Measurements from ENCODE around the gene LHX5. TPM values are rescaled to one million over a fixed set of nuclear protein-coding genes. Genes with fewer than 3 reads are reported as not detected.

LHX5 gene
- total RNA-seq, 1 experiment from 2014 or later: 1.9 TPM

GRCh38 chr12:113422030-113422885 lies 49.4 kb downstream of the LHX5 start, which contains the start of gene SDSL:
SDSL (plus strand) TSS chr12:113422380; CDS start chr12:113427983, 5,603 bp downstream.
- no peak within 1 kb of the TSS for H2BK15ac ChIP-seq (ENCODE audit: low read depth, low read length)
- no peaks in the 10 kb centered on the region for H4K20me1 ChIP-seq (ENCODE audit: control insufficient read depth, insufficient read depth, insufficient read length)
- no peak within 1 kb of the TSS for H2AFZ ChIP-seq (ENCODE audit: low read length)
- no peak within 1 kb of the TSS for H3K4ac ChIP-seq (ENCODE audit: low read depth, low read length)
- H2BK12ac ChIP-seq (ENCODE audit: insufficient read length, low read depth, low read length): no peak within 1 kb of the TSS
- Mint-ChIP-seq H3K27me3 (ENCODE audit: low read depth) (no peaks in the 10 kb centered on the region; the same call in 1 of the 2 replicates), H3K4me3 (peak within 1 kb of the TSS; percentile 59 to 72), H3K36me3 (ENCODE audit: insufficient read depth in 1 of 3, low read depth in 3 of 3) (no peaks in the 10 kb centered on the region), H3K4me1 (peaks cover 17 to 31% of the 10 kb centered on the region in 2 experiments), H3K27ac (peak within 1 kb of the TSS; percentile 91 to 97 (median 92); a peak in 6 of 7 replicates), H3K9me3 (no peaks in the 10 kb centered on the region)
- peak; percentile 60 for DNase-seq
- H3T11ph ChIP-seq (ENCODE audit: low read length): no peak within 1 kb of the TSS
- H2AK5ac ChIP-seq (ENCODE audit: insufficient read length, low read length): no peak within 1 kb of the TSS
- no peak within 1 kb of the TSS for H4K8ac ChIP-seq (replicated peaks; ENCODE audit: insufficient read length, low read depth, low read length)
- H3K79me1 ChIP-seq (ENCODE audit: insufficient read depth, low read depth, low read length, poor library complexity, severe bottlenecking): no peaks in the 10 kb centered on the region
- H4K5ac ChIP-seq (ENCODE audit: insufficient read length, low read depth, low read length): no peak within 1 kb of the TSS
- H2BK120ac ChIP-seq (ENCODE audit: low read depth, low read length, poor library complexity, severe bottlenecking): no peak within 1 kb of the TSS
- no peak within 1 kb of the TSS for H2BK20ac ChIP-seq (ENCODE audit: low read depth, low read length, poor library complexity, severe bottlenecking)
- H3K56ac ChIP-seq (ENCODE audit: insufficient read length, low read depth, low read length): no peak within 1 kb of the TSS
- H3K4me2 ChIP-seq (ENCODE audit: insufficient read depth, insufficient read length, low read length): no peak within 1 kb of the TSS
- no peak within 1 kb of the TSS for H3K27ac ChIP-seq (ENCODE audit: insufficient read length, low read depth, low read length)
- H2BK5ac ChIP-seq (ENCODE audit: insufficient read length, low read length): no peak within 1 kb of the TSS
- no peaks in the 10 kb centered on the region for H3K27me3 ChIP-seq (ENCODE audit: insufficient read depth, low read length)
- no CpG with 5 or more reads among the region's 13 CpGs for WGBS (ENCODE audit: extremely low coverage, insufficient read length, low lambda C conversion rate)
- H3K4me1 ChIP-seq (ENCODE audit: insufficient read depth, low read length): no peaks in the 10 kb centered on the region
- no peak within 1 kb of the TSS for H4K91ac ChIP-seq (ENCODE audit: insufficient read length, low read depth, low read length)
- TF ChIP-seq, protein P1, sequence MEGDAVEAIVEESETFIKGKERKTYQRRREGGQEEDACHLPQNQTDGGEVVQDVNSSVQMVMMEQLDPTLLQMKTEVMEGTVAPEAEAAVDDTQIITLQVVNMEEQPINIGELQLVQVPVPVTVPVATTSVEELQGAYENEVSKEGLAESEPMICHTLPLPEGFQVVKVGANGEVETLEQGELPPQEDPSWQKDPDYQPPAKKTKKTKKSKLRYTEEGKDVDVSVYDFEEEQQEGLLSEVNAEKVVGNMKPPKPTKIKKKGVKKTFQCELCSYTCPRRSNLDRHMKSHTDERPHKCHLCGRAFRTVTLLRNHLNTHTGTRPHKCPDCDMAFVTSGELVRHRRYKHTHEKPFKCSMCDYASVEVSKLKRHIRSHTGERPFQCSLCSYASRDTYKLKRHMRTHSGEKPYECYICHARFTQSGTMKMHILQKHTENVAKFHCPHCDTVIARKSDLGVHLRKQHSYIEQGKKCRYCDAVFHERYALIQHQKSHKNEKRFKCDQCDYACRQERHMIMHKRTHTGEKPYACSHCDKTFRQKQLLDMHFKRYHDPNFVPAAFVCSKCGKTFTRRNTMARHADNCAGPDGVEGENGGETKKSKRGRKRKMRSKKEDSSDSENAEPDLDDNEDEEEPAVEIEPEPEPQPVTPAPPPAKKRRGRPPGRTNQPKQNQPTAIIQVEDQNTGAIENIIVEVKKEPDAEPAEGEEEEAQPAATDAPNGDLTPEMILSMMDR (conservative IDR thresholded peaks at IDR 0.05): no peak
- H3K23ac ChIP-seq (ENCODE audit: insufficient read length, low read depth, low read length): no peak within 1 kb of the TSS
- no peak within 1 kb of the TSS for H3K9ac ChIP-seq (ENCODE audit: extremely low read depth, insufficient read length, low read length)
- H3K23me2 ChIP-seq (ENCODE audit: insufficient read length, low read depth, low read length, poor library complexity, severe bottlenecking): no peaks in the 10 kb centered on the region
- no peak within 1 kb of the TSS for H3K14ac ChIP-seq (ENCODE audit: insufficient read depth, low read length)
- no peak within 1 kb of the TSS for H3K18ac ChIP-seq (ENCODE audit: insufficient read length, low read depth, low read length)
- H3K79me2 ChIP-seq (ENCODE audit: insufficient read depth, low read length): no peaks in the 10 kb centered on the region
- no peaks in the 10 kb centered on the region for H3K9me3 ChIP-seq (ENCODE audit: control insufficient read depth, low read depth, low read length)
